ENCODE measurements around the gene ZNF415.
"Not testable (repeated sequence)": the region's sequence is repeated elsewhere in the genome, so short reads cannot be mapped to it uniquely, and the experiment has no call there.

ZNF415 gene

DNA sequence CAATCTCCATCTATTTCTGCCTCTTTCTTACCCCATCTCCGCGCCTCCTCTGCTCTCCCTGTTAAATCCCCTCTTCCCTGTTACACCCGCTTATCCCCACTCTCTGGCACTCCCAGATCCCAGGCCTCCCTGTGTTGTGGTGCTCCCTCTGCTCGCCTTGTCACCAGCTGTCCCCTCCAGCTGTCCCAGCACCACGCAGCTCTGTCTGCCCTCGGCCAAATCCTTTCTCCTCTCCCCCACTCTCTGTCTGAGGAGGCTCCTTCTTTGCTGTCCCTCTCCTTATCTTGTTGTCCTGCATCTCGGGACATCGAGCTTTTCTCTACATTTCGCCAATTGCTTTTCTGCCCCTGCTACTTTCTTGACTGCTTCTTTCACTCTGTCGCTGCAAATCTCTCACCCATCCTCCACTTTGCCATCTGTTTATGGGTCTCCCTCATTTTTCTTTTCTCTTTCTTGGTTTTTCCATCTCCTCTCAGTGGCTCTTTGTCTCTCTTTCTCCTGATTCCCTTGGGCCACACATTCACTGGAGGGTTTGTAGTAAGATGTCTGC is 30.4 kb downstream of the ZNF415 start:
- peak; percentile 41 for DNase-seq

DNA sequence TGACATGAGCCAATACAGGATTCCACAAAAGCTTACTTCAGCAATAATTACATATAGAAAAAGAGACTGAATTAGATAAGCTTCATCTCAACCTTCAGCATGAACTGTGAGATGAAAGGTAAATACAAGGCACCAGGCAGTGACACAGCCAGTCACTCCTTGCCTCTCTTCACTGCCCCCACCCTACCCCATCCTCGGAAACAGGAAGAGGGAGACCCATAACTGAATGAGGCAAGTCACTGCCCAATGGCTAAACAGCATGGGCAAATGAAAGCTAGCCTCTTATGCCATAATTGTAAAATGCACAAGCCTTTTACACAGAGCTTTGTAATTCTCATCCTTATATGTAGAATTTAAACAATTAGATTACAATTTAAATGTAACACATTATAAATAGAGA is 31.2 kb downstream of the ZNF415 start:
- DNase-seq = no peak

DNA sequence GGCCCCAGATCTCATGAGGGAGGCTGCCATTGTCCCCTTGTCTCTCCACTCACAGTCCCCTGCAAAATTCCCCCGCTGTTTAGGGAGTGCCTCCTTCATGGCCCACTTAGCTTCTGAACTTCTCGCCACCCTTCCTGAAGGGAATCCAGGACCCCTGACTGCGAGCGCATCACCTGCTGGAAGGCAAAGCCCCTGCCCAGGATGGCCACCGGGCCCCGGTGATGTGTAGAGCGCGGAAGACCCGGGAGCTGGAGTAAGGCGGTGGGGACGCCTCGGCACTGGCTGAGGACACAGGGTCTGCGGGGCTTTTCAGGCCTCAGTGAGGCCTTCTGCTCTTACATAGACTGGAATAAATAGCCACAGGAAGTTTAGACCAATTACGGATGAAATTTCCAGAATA is 34.1 kb downstream of the ZNF415 start:
- DNase-seq = not testable (repeated sequence)

DNA sequence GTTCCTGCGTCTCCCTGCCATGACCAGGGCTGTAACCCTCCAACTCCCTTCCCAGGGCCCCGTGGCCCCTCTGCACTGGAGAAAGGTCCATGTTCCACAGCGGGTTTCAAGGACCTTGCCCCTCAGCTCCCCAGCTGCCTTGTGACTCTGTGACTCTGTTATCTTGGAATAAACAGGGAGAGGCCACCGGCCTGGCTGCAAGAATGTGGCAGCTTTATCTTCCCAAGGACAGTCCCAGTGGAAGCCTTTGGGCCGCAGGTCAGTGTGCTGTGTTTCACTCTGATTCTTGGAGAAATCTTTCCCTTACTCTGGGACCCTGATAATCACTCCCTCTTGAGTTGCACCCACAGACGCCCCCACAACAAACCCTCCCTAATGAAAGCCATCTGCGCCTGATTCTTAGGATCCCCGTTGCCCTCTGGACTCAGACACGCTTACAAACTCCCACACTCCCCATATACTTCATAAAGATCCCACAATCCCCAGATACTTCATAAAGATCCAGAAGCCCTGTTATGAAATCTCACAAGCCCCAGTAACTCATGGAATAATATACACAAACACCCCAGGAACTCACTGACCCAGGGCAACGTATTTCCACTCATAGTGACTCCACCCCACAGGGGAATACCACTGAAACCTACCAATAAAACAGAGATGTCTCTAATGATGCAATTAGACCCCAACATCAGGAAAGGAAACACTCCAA is 35.6 kb downstream of the ZNF415 start:
- DNase-seq = not testable (repeated sequence)

DNA sequence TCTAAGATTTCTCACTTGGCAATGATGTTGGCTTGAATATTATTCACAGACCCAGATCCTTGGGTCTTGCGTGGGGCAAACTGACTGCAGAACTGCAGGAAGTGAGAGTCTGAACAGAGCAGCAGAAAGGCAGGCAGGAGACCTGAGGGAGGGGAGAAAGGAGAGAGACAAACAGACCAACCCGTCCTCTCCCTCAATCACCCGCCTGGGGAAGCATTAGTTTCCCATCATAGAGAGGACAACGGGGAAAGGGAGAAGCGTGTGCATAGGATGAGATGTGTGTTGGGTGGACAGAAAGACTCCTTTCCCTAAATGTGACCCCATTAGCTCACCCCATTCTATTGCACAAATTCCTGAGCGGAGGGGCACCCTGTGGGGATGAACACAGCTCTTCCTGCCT is 36.1 kb downstream of the ZNF415 start:
- not testable (repeated sequence) for DNase-seq

DNA sequence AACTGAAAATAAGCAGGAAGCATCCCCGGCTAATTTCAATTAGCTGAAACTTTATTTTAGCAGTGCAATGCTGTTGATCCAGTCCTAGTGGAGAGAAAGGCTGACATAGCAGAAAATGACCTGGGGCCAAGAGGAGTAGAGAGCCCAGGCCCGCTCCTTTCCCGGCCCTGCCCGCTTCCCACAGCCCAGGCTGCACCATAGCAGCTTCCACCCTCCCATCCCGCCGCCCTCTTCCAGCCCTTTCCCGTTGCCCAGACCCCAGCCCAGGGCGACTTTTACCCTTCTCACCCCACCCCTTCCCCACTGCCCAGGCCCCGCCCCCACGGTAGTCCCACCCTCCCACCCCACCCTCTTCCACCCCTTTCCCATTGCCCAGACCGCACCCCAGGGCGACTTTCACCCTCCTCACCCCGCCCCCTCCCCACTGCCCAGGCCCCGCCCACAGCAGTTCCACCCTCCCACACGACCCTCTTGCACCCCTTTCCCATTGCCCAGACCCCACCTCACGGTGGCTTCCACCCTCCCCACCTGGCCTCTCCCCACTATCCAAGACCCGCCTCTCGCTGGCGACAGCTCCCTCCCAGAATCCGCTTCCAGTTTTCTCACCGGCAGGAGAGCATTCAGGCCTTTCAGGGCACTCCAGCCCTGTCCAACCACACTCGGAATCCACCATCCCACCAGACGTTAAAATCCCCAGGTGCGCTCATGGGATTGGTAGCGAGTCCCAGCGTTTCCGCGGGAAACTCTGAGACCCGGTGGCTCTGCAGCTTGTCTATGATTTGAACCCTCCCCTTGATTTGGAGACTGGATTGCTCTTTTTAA is 37.7 kb downstream of the ZNF415 start:
- DNase-seq = no peak

DNA sequence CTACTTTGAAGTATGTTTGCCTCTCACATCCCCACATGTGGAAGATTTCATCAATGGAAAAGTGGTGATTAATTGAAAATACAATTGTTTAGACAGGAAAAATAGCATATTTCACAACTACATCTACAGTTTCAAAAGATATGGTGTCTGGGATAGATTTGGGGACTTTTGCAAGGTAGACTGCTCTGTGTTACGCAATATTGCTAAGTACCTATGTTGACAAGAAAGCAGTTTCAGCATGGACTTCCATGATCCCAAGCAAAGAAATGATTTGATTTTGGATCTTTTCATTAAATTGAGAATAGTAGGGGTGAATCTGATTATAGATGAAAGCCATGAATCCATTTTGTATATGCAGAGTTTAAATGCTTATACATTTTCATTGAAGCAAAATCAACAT is 40.0 kb downstream of the ZNF415 start:
- DNase-seq = no peak

DNA sequence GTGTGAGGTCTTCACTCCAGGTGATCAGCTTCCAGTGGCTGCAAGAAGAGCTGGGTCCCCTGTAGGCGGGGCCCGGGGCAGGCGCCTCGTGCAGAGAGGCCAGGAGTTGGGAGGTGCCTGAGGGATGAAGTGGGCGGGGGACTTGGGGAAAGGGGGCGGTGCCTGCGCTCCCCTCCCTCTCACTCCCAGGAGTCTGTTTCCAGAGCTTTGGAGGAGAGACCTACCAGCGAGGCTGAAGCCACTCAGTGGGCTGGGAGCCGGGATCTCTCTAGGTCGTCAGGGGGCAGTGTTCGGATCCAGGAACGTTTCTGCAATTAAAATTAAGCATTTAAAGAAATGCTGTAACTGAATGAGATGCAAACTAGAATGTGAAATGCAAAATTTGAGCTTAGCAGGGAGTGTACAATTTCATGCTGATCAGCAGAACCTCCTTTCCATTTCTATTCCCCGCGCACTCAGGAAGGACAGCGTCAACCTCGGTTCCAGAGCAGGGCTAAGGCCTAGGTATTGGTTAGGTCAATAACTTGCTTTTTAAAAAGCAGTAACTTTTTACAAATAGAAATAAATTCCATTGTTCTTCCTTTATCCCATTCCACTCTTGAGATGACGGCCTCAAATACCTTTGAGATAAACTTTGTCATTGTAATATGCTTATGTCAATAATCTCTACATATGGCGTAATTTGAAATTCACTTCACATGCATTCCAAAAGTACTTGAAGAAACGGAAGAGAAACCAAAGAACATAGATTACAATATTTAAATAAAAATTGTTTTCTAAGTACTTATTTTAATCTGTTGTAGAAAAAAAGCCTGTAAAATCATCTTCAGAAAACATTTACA is 41.1 kb downstream of the ZNF415 start:
- no peak for DNase-seq

DNA sequence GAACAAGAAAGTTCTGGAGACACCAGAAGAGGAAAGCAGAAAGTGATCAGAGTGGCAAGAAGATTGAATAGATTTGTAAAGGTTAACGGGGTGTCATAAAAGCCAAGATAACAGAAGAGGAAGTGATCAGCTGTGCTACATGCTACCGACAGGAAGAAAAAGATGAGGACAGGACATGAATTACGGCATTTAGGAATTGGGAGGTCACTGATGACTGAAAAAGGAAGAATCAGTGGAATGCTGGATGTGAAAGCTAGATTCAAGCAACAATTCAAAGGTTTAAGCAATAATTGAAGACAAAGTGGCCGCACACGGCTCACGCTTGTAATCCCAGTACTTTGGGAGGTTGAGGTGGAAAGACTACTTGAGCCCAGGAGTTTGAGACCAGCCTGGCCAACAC is 44.6 kb downstream of the ZNF415 start:
- DNase-seq = no peak

DNA sequence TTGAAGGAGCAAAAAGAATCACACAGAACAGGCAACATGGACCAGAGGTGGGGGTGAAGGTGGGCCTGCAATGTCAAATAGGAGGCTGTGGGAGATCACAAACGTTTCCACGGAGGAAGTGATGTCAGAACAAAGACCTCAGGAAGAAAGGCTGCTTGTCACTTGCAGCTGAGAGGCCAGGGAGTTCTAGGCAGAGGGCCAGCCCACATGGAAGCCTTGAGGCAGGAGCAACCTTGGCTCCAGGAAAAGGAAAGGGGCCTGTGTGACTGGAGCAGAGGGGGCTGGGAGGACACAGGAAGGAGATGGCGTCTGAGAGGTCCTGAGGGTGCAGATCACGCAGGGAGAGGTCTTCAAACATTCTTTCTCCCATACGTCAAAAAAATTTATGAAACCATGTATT is 45.8 kb downstream of the ZNF415 start:
- no peak for DNase-seq

DNA sequence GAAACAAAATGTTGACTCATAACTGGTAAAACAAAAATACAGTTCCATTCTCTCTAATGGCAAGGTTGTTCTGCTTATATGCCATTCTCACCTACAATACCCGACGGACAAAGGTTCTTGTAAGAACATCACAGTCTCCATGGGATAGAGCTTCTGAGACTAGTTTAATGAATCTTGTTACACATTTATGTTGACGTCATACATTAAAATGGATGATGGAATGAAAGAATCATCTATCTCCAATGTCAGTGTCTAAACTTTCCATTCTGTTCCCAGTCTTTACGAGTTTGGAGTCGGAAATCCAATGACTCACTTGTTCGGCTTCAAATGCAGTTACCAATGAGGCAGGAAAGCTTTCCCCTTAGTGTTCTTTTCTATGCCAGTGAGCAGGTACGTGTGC is 47.2 kb downstream of the ZNF415 start:
- DNase-seq = no peak

DNA sequence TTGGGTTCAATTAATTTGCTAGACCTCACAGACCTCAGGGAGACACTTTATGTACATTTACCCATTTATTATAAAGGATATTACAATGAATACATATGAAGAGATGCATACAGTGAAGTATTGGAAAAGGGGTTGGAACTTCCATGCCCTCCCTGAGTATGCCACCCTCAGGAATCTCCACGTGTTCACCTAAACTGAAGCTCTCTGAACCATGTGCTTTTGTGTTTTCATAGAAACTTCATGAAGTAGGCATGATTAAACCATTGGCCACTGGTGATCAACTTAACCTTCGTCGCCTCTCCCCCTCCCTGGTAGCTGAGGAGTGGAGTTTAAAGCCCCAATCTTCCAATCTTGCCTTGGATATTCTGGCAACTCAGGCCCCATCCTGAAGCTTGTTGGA is 49.8 kb downstream of the ZNF415 start:
- DNase-seq = no peak

DNA sequence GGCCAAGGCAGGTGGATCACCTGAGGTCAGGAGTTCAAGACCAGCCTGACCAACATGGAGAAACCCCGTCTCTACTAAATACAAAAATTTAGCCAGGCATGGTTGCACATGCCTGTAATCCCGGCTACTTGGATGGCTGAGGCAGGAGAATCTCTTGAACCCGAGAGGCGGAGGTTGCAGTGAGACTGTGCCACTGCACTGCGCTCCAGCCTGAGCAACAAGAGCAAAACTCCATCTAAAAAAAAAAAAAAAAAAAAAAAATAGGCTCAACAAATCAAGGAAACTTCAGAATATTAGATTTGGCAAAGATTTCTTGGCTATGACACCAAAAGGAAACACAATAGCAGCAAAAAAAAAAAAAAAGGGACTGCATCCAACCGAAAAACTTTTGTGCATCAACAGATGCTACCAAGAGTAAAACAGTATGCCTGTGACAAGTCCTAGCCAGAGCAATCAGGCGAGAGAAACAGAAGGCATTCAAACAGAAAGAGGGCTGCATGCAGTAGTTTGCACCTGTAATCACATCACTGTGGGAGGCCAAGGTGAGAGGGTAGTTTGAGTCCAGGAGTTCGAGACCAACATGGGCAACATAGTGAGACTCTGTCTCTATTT is 53.3 kb downstream of the ZNF415 start:
- peak; percentile 73 for DNase-seq

DNA sequence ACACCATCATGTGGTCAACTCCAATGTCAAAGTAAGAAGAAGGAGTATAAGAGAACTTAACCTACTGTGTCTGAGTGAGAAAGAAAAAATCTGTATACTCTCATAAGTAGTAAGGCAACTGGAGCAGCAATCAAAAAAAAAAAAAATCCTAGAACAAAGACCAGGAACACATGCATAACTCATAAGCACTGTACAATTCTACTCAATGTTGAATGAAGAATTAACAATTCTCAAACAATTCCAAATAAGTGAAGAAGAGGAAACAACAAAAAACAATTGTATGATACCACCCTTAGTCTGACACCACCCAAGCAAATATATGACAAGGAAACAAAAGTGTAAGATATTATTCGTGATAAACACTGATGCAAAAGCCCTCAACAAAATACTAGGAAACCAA is 54.0 kb downstream of the ZNF415 start:
- DNase-seq = no peak

DNA sequence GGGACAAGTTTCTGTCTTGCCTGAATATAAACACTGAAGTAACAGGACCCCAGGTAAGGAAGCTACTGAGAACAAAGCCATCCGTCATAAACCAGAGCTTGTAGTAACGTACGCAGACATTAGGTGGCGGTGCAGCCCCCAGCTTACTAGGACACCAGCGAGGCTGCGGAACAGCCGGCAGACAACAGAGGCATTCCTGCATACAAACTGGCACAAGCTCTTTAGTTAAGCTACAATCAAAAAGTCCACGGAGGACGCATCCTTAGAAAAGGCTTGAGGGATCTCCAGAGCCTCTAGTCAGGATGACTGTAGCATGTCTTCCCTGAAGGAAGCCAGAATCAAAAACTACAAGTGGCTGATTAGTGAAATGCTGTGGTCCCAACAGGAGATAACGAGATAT is 55.7 kb downstream of the ZNF415 start:
- no peak for DNase-seq

DNA sequence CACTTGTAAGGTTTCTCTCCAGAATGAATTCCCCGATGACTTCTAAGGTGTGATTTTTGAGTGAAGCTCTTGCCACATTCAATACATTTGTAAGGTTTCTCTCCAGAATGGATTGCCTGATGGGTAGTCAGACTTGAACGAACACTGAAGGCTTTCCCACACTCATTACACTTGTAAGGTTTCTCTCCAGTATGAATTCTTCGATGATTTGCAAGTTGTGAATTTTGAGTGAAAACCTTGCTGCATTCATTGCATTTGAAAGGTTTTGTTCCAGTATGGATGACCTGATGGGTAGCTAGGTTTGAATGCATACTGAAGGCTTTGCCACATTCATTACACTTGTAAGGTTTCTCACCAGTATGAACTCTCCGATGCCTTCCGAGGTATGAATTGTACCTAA is 63.9 kb downstream of the ZNF415 start:
- DNase-seq = no peak

DNA sequence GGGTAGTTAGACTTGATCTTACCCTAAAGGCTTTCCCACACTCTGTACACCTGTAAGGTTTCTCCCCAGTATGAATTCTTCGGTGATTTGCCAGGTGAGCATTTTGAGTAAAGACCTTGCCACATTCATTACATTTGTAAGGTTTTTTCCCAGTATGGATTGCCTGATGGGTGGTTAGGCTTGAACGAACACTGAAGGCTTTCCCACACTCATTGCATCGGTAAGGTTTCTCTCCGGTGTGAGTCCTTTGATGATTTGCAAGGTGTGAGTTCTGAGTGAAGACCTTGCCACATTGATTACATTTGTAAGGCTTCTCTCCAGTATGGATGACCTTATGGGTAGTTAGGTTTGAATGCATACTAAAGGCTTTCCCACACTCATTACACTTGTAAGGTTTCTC is 64.5 kb downstream of the ZNF415 start:
- no peak for DNase-seq

DNA sequence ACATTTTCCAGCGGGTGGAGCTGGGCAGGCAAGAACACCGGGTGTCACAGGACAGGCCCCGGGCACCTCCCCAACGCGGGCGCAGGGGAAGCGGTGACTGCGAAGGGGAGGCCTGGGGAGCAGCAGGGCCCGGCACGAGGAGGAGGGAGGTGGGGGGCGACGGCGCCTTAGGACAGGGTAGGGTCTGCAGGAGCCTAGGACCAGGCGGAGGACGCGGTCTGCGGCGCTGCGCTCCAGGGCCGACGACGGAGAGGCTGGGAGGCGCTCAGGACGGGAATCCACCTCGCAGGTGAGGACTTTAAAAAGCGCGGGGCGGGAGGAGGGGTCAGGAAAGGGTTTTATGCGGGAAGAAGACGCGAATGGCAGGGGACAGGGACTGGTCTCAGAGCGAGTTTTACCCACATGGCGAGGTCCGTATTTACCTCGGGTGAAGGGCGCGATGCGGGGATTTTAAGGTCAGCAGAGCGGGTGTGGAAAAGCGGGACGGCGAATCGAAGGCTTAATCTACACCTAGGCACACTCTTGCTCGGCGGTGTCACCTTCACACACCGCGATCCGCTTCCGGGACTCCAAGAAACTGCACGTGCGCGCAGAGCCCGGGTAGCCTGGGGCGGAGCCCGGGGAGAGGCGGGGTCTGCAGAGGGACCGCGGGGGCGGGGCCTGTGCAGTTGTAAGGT is 74.7 kb downstream of the ZNF415 start:
- DNase-seq = no peak
